Heart right ventricle (tissue), 16 donors: ENCODE data around the gene CARD19. TPM values are rescaled to one million over a fixed set of nuclear protein-coding genes. Genes with fewer than 3 reads are reported as not detected.
A peak's percentile ranks its signal among the peaks of the same experiment; 100 is the strongest.

Experiments
- ATAC-seq, 8 donors: fragments of 200-7000 bp; cut with Tn5 transposase; one replicate each; pipeline ENCODE4 v1.9.1; 2020; ENCODE audit warnings: mild to moderate bottlenecking in 8 of 8, moderate library complexity in 8 of 8, moderate number of reproducible peaks in 1 of 8
- DNase-seq, 2 donors: peaks; one replicate each; pipeline ENCODE4 v3.0.0-alpha.2; 2020
- H3K27ac ChIP-seq, 10 donors: fragments of 200-600 bp; sonication (generic) in 2 of 10; one replicate each; pipeline versions ENCODE4 v1.5.0 to v1.8.0; 2020 to 2022; ENCODE audit warnings: mild to moderate bottlenecking in 3 of 10
- H3K27me3 ChIP-seq, 7 donors: fragments of 200-600 bp; one replicate each; pipeline ENCODE4 v1.8.0; 2021 to 2022; ENCODE audit warnings: mild to moderate bottlenecking in 2 of 7
- H3K36me3 ChIP-seq, 9 donors: fragments of 200-600 bp; sonication (generic) in 1 of 9; one replicate each; pipeline versions ENCODE4 v1.5.0 to v1.8.0; 2020 to 2022; ENCODE audit warnings: mild to moderate bottlenecking in 2 of 9
- H3K4me1 ChIP-seq, 9 donors: fragments of 200-600 bp; sonication (generic) in 1 of 9; one replicate each; pipeline versions ENCODE4 v1.5.0 to v1.8.0; 2020 to 2022; ENCODE audit warnings: mild to moderate bottlenecking in 4 of 9
- H3K4me3 ChIP-seq, 10 donors: fragments of 200-600 bp; sonication (generic) in 2 of 10; one replicate each; pipeline versions ENCODE4 v1.5.0 to v1.8.0; 2020 to 2022; ENCODE audit warnings: mild to moderate bottlenecking in 7 of 10, moderate library complexity in 2 of 10
- H3K9me3 ChIP-seq, 11 donors: fragments of 200-600 bp in 10 of 11; sonication (generic) in 2 of 11; one replicate each; pipeline versions ENCODE4 v1.5.0 to v1.8.0; 2013 to 2022; ENCODE audit warnings: mild to moderate bottlenecking in 2 of 11, control low read depth in 1 of 11, moderate library complexity in 1 of 11
- CTCF ChIP-seq, 9 donors: fragments of 200-600 bp; sonication (generic) in 2 of 9; IDR thresholded peaks; one replicate each; pipeline versions ENCODE4 v1.5.0 to v1.8.0; 2021 to 2022; ENCODE audit warnings: antibody characterized with exemption in 9 of 9, mild to moderate bottlenecking in 5 of 9, moderate library complexity in 1 of 9
- WGBS, 2 donors: extraction: QIAGEN DNeasy Blood & Tissue Kit; methylation state at CpG; one replicate each; pipeline ENCODE4 v1.1.7; 2013; ENCODE audit warnings: inconsistent platforms in 1 of 2; 5-methylcytosine and 5-hydroxymethylcytosine counted together
- intact Hi-C, 10 donors: fragments of 100-400 bp; cut with DNase I; formaldehyde crosslinking; loops; one replicate each; pipeline versions ENCODE4 v1.11.1 to v1.14.2; 2022
- polyA plus RNA-seq, 2 donors: library from polyadenylated mRNA; stranded (reverse); fragments of 200-250 nt; gene quantifications; one replicate each; pipeline ENCODE4 v1.2.3, GENCODE V29; 2013
- total RNA-seq, 10 donors: library from RNA; stranded (reverse); fragmentation: NEBNext Ultra II Directional in 3 of 10; extraction: Animal tissue kit (Norgen Biotek cat#: 25700) in 3 of 10; gene quantifications; one replicate each; pipeline versions ENCODE4 v1.2.1 to v1.2.4, GENCODE V29; 2021 to 2023
- donor health status: Arrhythmogenic right ventricular cardiomyopathy.
- donor health status: ischemic (EF 13 %, LVEDD 7.1; RV severe dilation, severe dysfunction).
- donor health status: healthy with polysubstance abuse.
- donor health status: DM: no; HTN: yes; CAD: no.
- donor health status: DM: no; HTN: no; CAD: no.
- donor health status: ischemic (EF 25% LVEDD 6.9; RV normal size, moderate dysfunction).
- donor health status: ischemic (EF 25% LVEDD 5.7; RV mildly dilated, moderate dysfunction).
- donor health status: healthy.
- donor health status: DM: yes; HTN: yes; CAD: no.
- donor health status: Ischemic cardiomyopathy.
- donor health status: ischemic (EF 35%, LVEDD 5.7; RV mildly dilated, moderate dysfunction).
- donor health status: nonischemic (EF 11% LVEDD 7.7; RV severe dilation, severe dysfunction).
- donor health status: DM: yes; HTN: yes; CAD: no.
- donor health status: PGD.
- donor health status: ischemic (EF 29% LVEDD 5.4; RV normal size, mild dysfunction).
- donor health status: nonischemic (EF 23%, LVEDD 6.1; RV moderate dilation, normal function).

The CARD19 gene
- total and polyA plus RNA-seq, 12 donors: 22.3 to 47.3 (median 26.1) TPM

GRCh38 chr9:93148721-93149120 is 52.7 kb downstream of the CARD19 start:
- Histone ChIP-seq H3K27me3 (no peaks in the 10 kb centered on the region), H3K4me1 (peaks cover 0 to 20% (median 9%) of the 10 kb centered on the region in 9 donors), H3K9me3 (peaks cover 0 to 5% (median 0%) of the 10 kb centered on the region in 11 donors), H3K27ac (peak overlapping the region in 1 of 10 donors; percentile 83), H3K4me3 (no peak overlapping the region), H3K36me3 (no peaks in the 10 kb centered on the region)
- DNase-seq (no peak), ATAC-seq (no peak)
- no peak for TF ChIP-seq CTCF (IDR thresholded peaks at IDR 0.05)
- intact Hi-C loops: no loop called here
- WGBS, 2 donors: 88 to 94% methylated on average over 2 of the region's 2 CpGs

GRCh38 chr9:93149361-93149760 is 53.3 kb downstream of the CARD19 start:
- Histone ChIP-seq H3K27ac (peak overlapping the region in 1 of 10 donors; percentile 83), H3K4me1 (peaks cover 0 to 14% (median 3%) of the 10 kb centered on the region in 9 donors), H3K4me3 (no peak overlapping the region), H3K27me3 (no peaks in the 10 kb centered on the region), H3K36me3 (no peaks in the 10 kb centered on the region), H3K9me3 (peaks cover 0 to 5% (median 0%) of the 10 kb centered on the region in 11 donors)
- DNase-seq (no peak), ATAC-seq (no peak)
- intact Hi-C loops: no loop called here
- 55 to 71% methylated on average over 1 of the region's 1 CpG for WGBS, 2 donors
- TF ChIP-seq CTCF (IDR thresholded peaks at IDR 0.05): no peak

- no peak overlapping the region for H3K4me3 ChIP-seq
- 85 to 86% methylated on average over 10 of the region's 10 CpGs for WGBS, 2 donors
- H3K9me3 ChIP-seq: peaks cover 0 to 5% (median 0%) of the 10 kb centered on the region in 11 donors
- peaks cover 0 to 10% (median 0%) of the 10 kb centered on the region in 9 donors for H3K4me1 ChIP-seq
- H3K27me3 ChIP-seq: no peaks in the 10 kb centered on the region
- no peaks in the 10 kb centered on the region for H3K36me3 ChIP-seq
- DNase-seq (no peak), ATAC-seq (no peak)
- intact Hi-C loops: loop anchor here in 2 of 10 donors (10.0 kb wide), 2 partner anchors 294 to 414 kb away; no protein-coding TSS in a partner anchor
- TF ChIP-seq CTCF (IDR thresholded peaks at IDR 0.05): no peak
- H3K27ac ChIP-seq: peak overlapping the region in 1 of 10 donors; percentile 83
Measured at GRCh38 chr9:93151097-93151784, 55.2 kb downstream of the CARD19 start.

GRCh38 chr9:93154293-93154903 is 58.4 kb downstream of the CARD19 start:
- peak; percentile 26 to 68 (median 52) for TF ChIP-seq CTCF (IDR thresholded peaks at IDR 0.05)
- peak in 6 of 8 donors; percentile 19 to 47 (median 36) for ATAC-seq
- Histone ChIP-seq H3K36me3 (no peaks in the 10 kb centered on the region), H3K4me3 (no peak overlapping the region), H3K9me3 (no peaks in the 10 kb centered on the region), H3K27ac (no peak overlapping the region), H3K27me3 (no peaks in the 10 kb centered on the region), H3K4me1 (peaks cover 0 to 5% (median 0%) of the 10 kb centered on the region in 9 donors)
- DNase-seq: no peak
- intact Hi-C loops: loop anchor here in 2 of 10 donors (10.0 kb wide), 2 partner anchors 290 to 410 kb away; no protein-coding TSS in a partner anchor
- 76 to 79% methylated on average over 14 of the region's 14 CpGs for WGBS, 2 donors
